ENCODE results near the gene DCLK1. TPM values are rescaled to one million over a fixed set of nuclear protein-coding genes. Genes with fewer than 3 reads are reported as not detected.

Gene DCLK1
- total and polyA plus RNA-seq, 2 experiments from 2014 or later = 0.48 to 0.65 TPM

DNA sequence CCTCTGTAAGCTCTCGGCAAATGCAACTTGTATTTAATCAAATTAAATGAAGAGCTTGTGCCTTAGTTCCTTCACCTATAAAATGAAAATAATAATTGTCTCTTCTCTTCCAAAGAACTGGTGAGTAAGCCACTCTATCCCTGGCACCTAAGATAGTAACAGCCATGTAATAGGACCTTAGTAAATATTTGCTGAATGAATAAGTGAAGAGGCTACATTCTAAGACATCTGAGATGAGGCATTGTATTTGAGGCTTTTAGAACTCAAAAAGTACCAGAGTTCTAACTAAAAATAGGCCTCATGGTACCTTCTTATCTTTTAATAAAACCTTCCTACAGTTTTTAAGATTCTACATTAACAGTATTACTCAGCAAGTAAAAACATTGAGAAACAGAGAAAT lies 17.3 kb upstream of the DCLK1 start:
- Histone ChIP-seq H4K20me1 (ENCODE audit: insufficient read depth) (no peaks in the 10 kb centered on the region), H3K4me1 (ENCODE audit: insufficient read depth) (peaks cover 8% of the 10 kb centered on the region), H3K27me3 (replicated peaks; ENCODE audit: insufficient read depth) (no peaks in the 10 kb centered on the region), H3K4me3 (no peak overlapping the region), H3F3A (ENCODE audit: insufficient read depth) (no peaks in the 10 kb centered on the region), H3K9me2 (ENCODE audit: insufficient read depth) (no peaks in the 10 kb centered on the region), H2AFZ (no peak overlapping the region), H3K79me2 (ENCODE audit: insufficient read depth) (no peaks in the 10 kb centered on the region), H3K9ac (no peak overlapping the region), H3K9me3 (ENCODE audit: low read depth) (no peaks in the 10 kb centered on the region), H3K36me3 (ENCODE audit: low read depth) (no peaks in the 10 kb centered on the region), H3K4me2 (ENCODE audit: unreplicated experiment) (no peak overlapping the region), H3K27ac (no peak overlapping the region)
- in situ Hi-C loops (cut with MboI) = no loop called here
- DNase-seq = peak; percentile 49
- WGBS, 2 experiments (ENCODE audit: low coverage in 1 of 2, low lambda C conversion rate in 2 of 2, missing lambda C conversion rate in 2 of 2) = 77 to 85% methylated on average over 1 of the region's 1 CpG
- TF ChIP-seq EZH2phosphoT487 (IDR thresholded peaks at IDR 0.05; ENCODE audit: insufficient read depth, low read depth) (no peak), EZH2 (IDR thresholded peaks at IDR 0.05; ENCODE audit: insufficient read depth, poor library complexity, severe bottlenecking) (no peak)

DNA sequence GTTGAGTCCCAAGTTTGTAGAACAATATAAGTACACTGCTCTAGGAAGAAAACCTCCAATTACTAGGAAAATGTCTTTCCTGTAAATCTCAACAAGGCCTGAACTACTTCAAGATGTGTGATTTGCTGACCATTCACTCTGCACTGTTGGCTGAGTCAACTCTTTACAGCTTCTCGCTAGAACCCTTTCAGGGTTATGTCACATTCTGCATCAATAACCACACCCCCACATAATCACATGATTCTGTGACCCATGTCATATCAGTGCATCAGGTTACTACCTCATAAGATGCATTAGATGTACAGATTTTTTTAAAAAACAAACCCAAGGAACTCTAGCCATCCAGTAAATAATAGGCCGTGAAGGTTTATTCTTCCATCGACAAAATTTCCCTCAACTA lies 16.1 kb upstream of the DCLK1 start:
- no peaks in the 10 kb centered on the region for H4K20me1 ChIP-seq (ENCODE audit: insufficient read depth)
- H3K27me3 ChIP-seq (replicated peaks; ENCODE audit: insufficient read depth) = no peaks in the 10 kb centered on the region
- H3K4me1 ChIP-seq (ENCODE audit: insufficient read depth) = peaks cover 8% of the 10 kb centered on the region
- H3K9me2 ChIP-seq (ENCODE audit: insufficient read depth) = no peaks in the 10 kb centered on the region
- no peak overlapping the region for H3K4me2 ChIP-seq (ENCODE audit: unreplicated experiment)
- no peak overlapping the region for H2AFZ ChIP-seq
- TF ChIP-seq EZH2phosphoT487 (IDR thresholded peaks at IDR 0.05; ENCODE audit: insufficient read depth, low read depth) (no peak), EZH2 (IDR thresholded peaks at IDR 0.05; ENCODE audit: insufficient read depth, poor library complexity, severe bottlenecking) (no peak)
- H3K79me2 ChIP-seq (ENCODE audit: insufficient read depth) = no peaks in the 10 kb centered on the region
- in situ Hi-C loops (cut with MboI) = no loop called here
- H3K4me3 ChIP-seq = no peak overlapping the region
- H3K9me3 ChIP-seq (ENCODE audit: low read depth) = no peaks in the 10 kb centered on the region
- no peaks in the 10 kb centered on the region for H3K36me3 ChIP-seq (ENCODE audit: low read depth)
- no peak overlapping the region for H3K27ac ChIP-seq
- H3F3A ChIP-seq (ENCODE audit: insufficient read depth) = no peaks in the 10 kb centered on the region
- DNase-seq = no peak
- WGBS, 2 experiments (ENCODE audit: low coverage in 1 of 2, low lambda C conversion rate in 2 of 2, missing lambda C conversion rate in 2 of 2) = 92 to 96% methylated on average over 3 of the region's 3 CpGs
- no peak overlapping the region for H3K9ac ChIP-seq

DNA sequence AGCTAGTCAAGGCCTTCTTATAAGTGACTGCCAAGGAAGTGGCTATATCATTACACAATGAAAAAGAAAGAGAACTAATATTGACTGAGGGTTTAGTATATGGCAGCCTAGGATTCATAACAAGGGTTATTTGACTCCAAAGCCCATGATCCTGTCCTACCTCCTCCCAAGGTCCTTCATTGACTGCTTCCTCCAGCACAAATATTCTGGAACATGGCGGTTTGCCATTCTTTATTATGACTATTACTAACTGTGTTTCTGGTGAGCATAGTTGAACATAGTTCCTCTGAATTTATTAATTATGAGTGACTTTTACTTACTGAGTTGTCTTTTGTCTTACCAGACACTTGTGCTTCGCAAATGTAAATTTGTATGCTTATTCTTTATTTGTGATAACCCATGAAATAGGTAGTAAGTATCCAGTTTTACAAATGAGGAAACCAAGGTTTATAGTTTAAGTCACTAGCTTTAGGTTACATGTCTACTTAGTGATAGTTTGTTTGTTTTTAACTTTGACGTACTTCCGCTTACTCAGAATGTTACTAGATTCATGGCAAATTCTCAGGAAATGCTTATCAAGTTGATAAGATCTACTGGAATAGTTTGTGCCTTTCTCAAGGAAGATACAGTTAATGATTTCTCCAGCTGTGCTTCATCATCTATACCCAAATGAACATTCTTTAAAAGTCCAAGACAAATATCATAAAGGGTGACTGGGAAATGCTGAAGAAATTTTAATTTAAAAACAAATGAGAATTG lies 15.5 kb upstream of the DCLK1 start:
- WGBS, 2 experiments (ENCODE audit: low coverage in 1 of 2, low lambda C conversion rate in 2 of 2, missing lambda C conversion rate in 2 of 2) = 83 to 85% methylated on average over 4 of the region's 4 CpGs
- no peak overlapping the region for H3K4me2 ChIP-seq (ENCODE audit: unreplicated experiment)
- H3K36me3 ChIP-seq (ENCODE audit: low read depth) = no peaks in the 10 kb centered on the region
- H3K27ac ChIP-seq = no peak overlapping the region
- H3K9me2 ChIP-seq (ENCODE audit: insufficient read depth) = no peaks in the 10 kb centered on the region
- no peaks in the 10 kb centered on the region for H3K9me3 ChIP-seq (ENCODE audit: low read depth)
- H3K79me2 ChIP-seq (ENCODE audit: insufficient read depth) = no peaks in the 10 kb centered on the region
- no peak for DNase-seq
- peaks cover 8% of the 10 kb centered on the region for H3K4me1 ChIP-seq (ENCODE audit: insufficient read depth)
- no peaks in the 10 kb centered on the region for H3K27me3 ChIP-seq (replicated peaks; ENCODE audit: insufficient read depth)
- no peak overlapping the region for H2AFZ ChIP-seq
- in situ Hi-C loops (cut with MboI) = no loop called here
- TF ChIP-seq EZH2 (IDR thresholded peaks at IDR 0.05; ENCODE audit: insufficient read depth, poor library complexity, severe bottlenecking) (no peak), EZH2phosphoT487 (IDR thresholded peaks at IDR 0.05; ENCODE audit: insufficient read depth, low read depth) (no peak)
- H3K4me3 ChIP-seq = no peak overlapping the region
- no peaks in the 10 kb centered on the region for H3F3A ChIP-seq (ENCODE audit: insufficient read depth)
- no peaks in the 10 kb centered on the region for H4K20me1 ChIP-seq (ENCODE audit: insufficient read depth)
- no peak overlapping the region for H3K9ac ChIP-seq

DNA sequence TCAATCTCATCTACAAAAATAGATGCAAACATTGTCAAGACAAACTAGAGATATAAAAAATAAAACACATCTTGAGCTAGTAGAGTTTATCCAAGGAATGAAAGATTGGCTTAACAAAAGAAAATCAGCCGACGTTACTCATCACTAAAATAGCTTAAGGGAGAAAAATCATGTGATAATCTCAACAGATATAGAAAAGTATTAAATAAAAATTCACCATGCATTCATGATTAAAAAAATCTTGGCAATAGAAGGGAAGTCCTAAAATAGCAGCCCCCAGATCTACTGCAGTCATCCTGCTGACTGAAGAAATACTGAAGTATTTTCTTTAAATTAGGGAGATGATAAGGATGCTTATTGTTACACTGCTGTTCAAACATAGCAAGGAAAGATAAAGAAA lies 12.6 kb upstream of the DCLK1 start:
- no peak overlapping the region for H3K4me3 ChIP-seq
- in situ Hi-C loops (cut with MboI) = no loop called here

DNA sequence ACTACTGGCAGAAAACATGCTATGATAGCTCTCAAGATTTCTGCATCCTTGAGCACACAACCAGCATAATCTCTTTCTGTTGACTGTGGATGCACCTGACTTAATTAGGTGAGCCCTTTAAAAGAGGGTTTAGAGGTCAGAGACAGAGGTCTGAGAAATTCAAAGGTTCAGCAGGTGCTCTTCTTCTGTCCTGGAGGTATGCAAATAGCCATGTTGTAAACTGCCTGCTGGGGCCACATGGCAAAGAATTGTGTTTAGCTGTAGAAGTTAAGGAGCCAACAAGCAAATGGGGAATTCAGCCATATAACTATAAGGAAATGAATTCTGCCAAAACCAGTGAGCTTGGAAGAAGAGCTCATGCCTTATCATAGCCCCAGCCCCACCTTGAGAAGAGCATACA lies 11.6 kb upstream of the DCLK1 start:
- Histone ChIP-seq H3K79me2 (ENCODE audit: insufficient read depth) (no peaks in the 10 kb centered on the region), H3K9me3 (ENCODE audit: low read depth) (no peaks in the 10 kb centered on the region), H3K4me3 (no peak overlapping the region), H3K9me2 (ENCODE audit: insufficient read depth) (no peaks in the 10 kb centered on the region), H3K36me3 (ENCODE audit: low read depth) (no peaks in the 10 kb centered on the region), H4K20me1 (ENCODE audit: insufficient read depth) (no peaks in the 10 kb centered on the region), H2AFZ (no peak overlapping the region), H3K27ac (no peak overlapping the region), H3F3A (ENCODE audit: insufficient read depth) (no peaks in the 10 kb centered on the region), H3K27me3 (replicated peaks; ENCODE audit: insufficient read depth) (no peaks in the 10 kb centered on the region), H3K4me1 (ENCODE audit: insufficient read depth) (no peaks in the 10 kb centered on the region), H3K9ac (no peak overlapping the region), H3K4me2 (ENCODE audit: unreplicated experiment) (no peak overlapping the region)
- DNase-seq = no peak
- TF ChIP-seq EZH2phosphoT487 (IDR thresholded peaks at IDR 0.05; ENCODE audit: insufficient read depth, low read depth) = no peak
- no peak for TF ChIP-seq EZH2 (IDR thresholded peaks at IDR 0.05; ENCODE audit: insufficient read depth, poor library complexity, severe bottlenecking)
- in situ Hi-C loops (cut with MboI) = no loop called here

More for the DNA sequence above, 12.6 kb upstream of the DCLK1 start:
- H3K9me2 ChIP-seq (ENCODE audit: insufficient read depth) = no peaks in the 10 kb centered on the region
- no peaks in the 10 kb centered on the region for H3K36me3 ChIP-seq (ENCODE audit: low read depth)
- no peak overlapping the region for H2AFZ ChIP-seq
- H3K9me3 ChIP-seq (ENCODE audit: low read depth) = no peaks in the 10 kb centered on the region
- no peak for DNase-seq
- no peaks in the 10 kb centered on the region for H3K79me2 ChIP-seq (ENCODE audit: insufficient read depth)
- H3K27ac ChIP-seq = no peak overlapping the region
- no peaks in the 10 kb centered on the region for H3F3A ChIP-seq (ENCODE audit: insufficient read depth)
- H3K27me3 ChIP-seq (replicated peaks; ENCODE audit: insufficient read depth) = no peaks in the 10 kb centered on the region
- H3K4me2 ChIP-seq (ENCODE audit: unreplicated experiment) = no peak overlapping the region
- H3K4me1 ChIP-seq (ENCODE audit: insufficient read depth) = peaks cover 3% of the 10 kb centered on the region; the same call in 1 of the 2 replicates
- H3K9ac ChIP-seq = no peak overlapping the region
- TF ChIP-seq EZH2phosphoT487 (IDR thresholded peaks at IDR 0.05; ENCODE audit: insufficient read depth, low read depth) = no peak
- H4K20me1 ChIP-seq (ENCODE audit: insufficient read depth) = no peaks in the 10 kb centered on the region
- 61 to 64% methylated on average over 2 of the region's 2 CpGs for WGBS, 2 experiments (ENCODE audit: low coverage in 1 of 2, low lambda C conversion rate in 2 of 2, missing lambda C conversion rate in 2 of 2)
